Mesenchymal stem cell (in vitro differentiated cells and primary cell): ENCODE measurements around the gene ADAMTS17.
A peak's percentile ranks its signal among the peaks of the same experiment; 100 is the strongest.

Experiments used
- DNase-seq: peaks from one replicate; pipeline ENCODE4 v3.0.0-alpha.2; 2013
- H2AFZ ChIP-seq: one replicate; pipeline ENCODE4 v1.6.1; 2013; ENCODE audit warnings: low read depth, mild to moderate bottlenecking, control low read depth, inconsistent platforms, low read length, moderate library complexity
- H2AK5ac ChIP-seq: 2 replicates; pipeline ENCODE4 v1.6.1; 2013; ENCODE audit warnings: low read length, moderate library complexity, mild to moderate bottlenecking, inconsistent platforms; ENCODE audit not compliant: severe bottlenecking
- H2BK120ac ChIP-seq: one replicate; pipeline ENCODE4 v1.6.1; 2013; ENCODE audit warnings: low read depth, mild to moderate bottlenecking, inconsistent platforms, low read length, moderate library complexity
- H2BK12ac ChIP-seq, 2 experiments: one replicate each; pipeline ENCODE4 v1.6.1; 2013; ENCODE audit warnings: inconsistent platforms in 2 of 2, low read length in 2 of 2, mild to moderate bottlenecking in 2 of 2, moderate library complexity in 2 of 2, control low read depth in 1 of 2
- H2BK15ac ChIP-seq: one replicate; pipeline ENCODE4 v1.6.1; 2013; ENCODE audit warnings: mild to moderate bottlenecking, low read depth, inconsistent platforms; ENCODE audit not compliant: poor library complexity, severe bottlenecking
- H2BK5ac ChIP-seq: 2 replicates; pipeline ENCODE4 v1.6.1; 2013; ENCODE audit warnings: low read depth, mild to moderate bottlenecking, low read length, control low read depth, inconsistent platforms; ENCODE audit not compliant: poor library complexity, severe bottlenecking
- H3K14ac ChIP-seq, 2 experiments: one replicate each; pipeline ENCODE4 v1.6.1; 2013; ENCODE audit warnings: inconsistent platforms in 2 of 2, low read length in 2 of 2, control low read depth in 1 of 2, mild to moderate bottlenecking in 1 of 2, moderate library complexity in 1 of 2
- H3K18ac ChIP-seq, 2 experiments: one replicate each; pipeline ENCODE4 v1.6.1; 2013; ENCODE audit warnings: inconsistent platforms in 2 of 2, low read length in 2 of 2, control low read depth in 1 of 2, low read depth in 1 of 2, mild to moderate bottlenecking in 1 of 2
- H3K23ac ChIP-seq, 2 experiments: one replicate each; pipeline ENCODE4 v1.6.1; 2013; ENCODE audit warnings: inconsistent platforms in 2 of 2, low read length in 2 of 2, mild to moderate bottlenecking in 2 of 2, moderate library complexity in 2 of 2, control low read depth in 1 of 2
- H3K27ac ChIP-seq: 2 replicates; pipeline ENCODE4 v1.5.1; 2013; ENCODE audit warnings: mild to moderate bottlenecking, moderate library complexity, low read length, control low read depth, inconsistent platforms; ENCODE audit not compliant: poor library complexity, severe bottlenecking
- H3K27me3 ChIP-seq, 2 experiments: 2 replicates each; pipeline versions ENCODE4 v1.6.1 to v1.7.0; 2013; ENCODE audit warnings: low read length in 2 of 2, mild to moderate bottlenecking in 2 of 2, moderate library complexity in 2 of 2, control low read depth in 1 of 2, inconsistent platforms in 1 of 2; ENCODE audit not compliant: control insufficient read depth in 1 of 2, insufficient read depth in 1 of 2
- H3K36me3 ChIP-seq, 2 experiments: 2 replicates each; pipeline versions ENCODE4 v1.6.1 to v1.7.0; 2013; ENCODE audit warnings: low read length in 2 of 2, control low read depth in 1 of 2, inconsistent platforms in 1 of 2, low read depth in 1 of 2, mild to moderate bottlenecking in 1 of 2; ENCODE audit not compliant: insufficient read depth in 2 of 2, control insufficient read depth in 1 of 2
- H3K4ac ChIP-seq, 2 experiments: one replicate each; pipeline ENCODE4 v1.6.1; 2013; ENCODE audit warnings: inconsistent platforms in 2 of 2, low read length in 2 of 2, mild to moderate bottlenecking in 2 of 2, moderate library complexity in 2 of 2, control low read depth in 1 of 2, low read depth in 1 of 2
- H3K4me1 ChIP-seq: 2 replicates; pipeline ENCODE4 v1.6.1; 2013; ENCODE audit warnings: low read depth, low read length, control low read depth; ENCODE audit not compliant: control insufficient read depth, insufficient read depth
- H3K4me2 ChIP-seq: 2 replicates; pipeline ENCODE4 v1.6.1; 2013; ENCODE audit warnings: low read length, mild to moderate bottlenecking, inconsistent platforms; ENCODE audit not compliant: poor library complexity, severe bottlenecking
- H3K4me3 ChIP-seq, 2 experiments: 2 replicates each; pipeline versions ENCODE4 v1.5.1 to v1.7.0; 2013; ENCODE audit warnings: low read length in 2 of 2, mild to moderate bottlenecking in 2 of 2, control low read depth in 1 of 2, low read depth in 1 of 2; ENCODE audit not compliant: insufficient read depth in 1 of 2
- H3K79me1 ChIP-seq: replicated peaks from 2 replicates; pipeline ENCODE4 v1.6.1; 2013; ENCODE audit warnings: mild to moderate bottlenecking, control low read depth, low read length, inconsistent platforms; ENCODE audit not compliant: poor library complexity, severe bottlenecking
- H3K9ac ChIP-seq: 2 replicates; pipeline ENCODE4 v1.7.0; 2013; ENCODE audit warnings: mild to moderate bottlenecking, low read length, moderate library complexity
- H3K9me3 ChIP-seq: 2 replicates; pipeline ENCODE4 v1.7.0; 2013; ENCODE audit warnings: mild to moderate bottlenecking, low read length; ENCODE audit not compliant: control insufficient read depth
- H4K8ac ChIP-seq: one replicate; pipeline ENCODE4 v1.6.1; 2013; ENCODE audit warnings: inconsistent platforms, mild to moderate bottlenecking, low read length, moderate library complexity
- H4K91ac ChIP-seq: one replicate; pipeline ENCODE4 v1.6.1; 2013; ENCODE audit warnings: mild to moderate bottlenecking, low read length, inconsistent platforms
- WGBS: methylation state at CpG from one replicate; pipeline ENCODE4 v1.1.7; 2013; ENCODE audit warnings: mixed read lengths; 5-methylcytosine and 5-hydroxymethylcytosine counted together

Gene ADAMTS17

GRCh38 chr15:100116416-100117190, 225.2 kb downstream of the ADAMTS17 start:
- peak overlapping the region; percentile 71 for H2BK15ac ChIP-seq
- H2BK120ac ChIP-seq: no peak overlapping the region
- H3K36me3 ChIP-seq: no peaks in the 10 kb centered on the region
- no peak overlapping the region for H3K23ac ChIP-seq
- H3K14ac ChIP-seq: peak overlapping the region in 1 of 2 experiments; percentile 50
- peak overlapping the region in 1 of 2 experiments; percentile 31 for H3K18ac ChIP-seq
- no peak overlapping the region for H3K9ac ChIP-seq
- H2AFZ ChIP-seq: no peak overlapping the region
- DNase-seq: no peak
- no peak overlapping the region for H3K4me2 ChIP-seq
- H3K4ac ChIP-seq: no peak overlapping the region
- H3K9me3 ChIP-seq: peaks cover 22% of the 10 kb centered on the region
- H2AK5ac ChIP-seq: no peak overlapping the region
- H3K27me3 ChIP-seq: no peaks in the 10 kb centered on the region
- no peaks in the 10 kb centered on the region for H3K79me1 ChIP-seq
- peak overlapping the region in 1 of 2 experiments; percentile 66 for H2BK12ac ChIP-seq
- H3K4me1 ChIP-seq: peaks cover 4% of the 10 kb centered on the region
- no peak overlapping the region for H3K27ac ChIP-seq
- no peak overlapping the region for H2BK5ac ChIP-seq
- 87% methylated on average over 15 of the region's 17 CpGs for WGBS
- H3K4me3 ChIP-seq: no peak overlapping the region
- H4K8ac ChIP-seq: no peak overlapping the region
- H4K91ac ChIP-seq: no peak overlapping the region

DNA sequence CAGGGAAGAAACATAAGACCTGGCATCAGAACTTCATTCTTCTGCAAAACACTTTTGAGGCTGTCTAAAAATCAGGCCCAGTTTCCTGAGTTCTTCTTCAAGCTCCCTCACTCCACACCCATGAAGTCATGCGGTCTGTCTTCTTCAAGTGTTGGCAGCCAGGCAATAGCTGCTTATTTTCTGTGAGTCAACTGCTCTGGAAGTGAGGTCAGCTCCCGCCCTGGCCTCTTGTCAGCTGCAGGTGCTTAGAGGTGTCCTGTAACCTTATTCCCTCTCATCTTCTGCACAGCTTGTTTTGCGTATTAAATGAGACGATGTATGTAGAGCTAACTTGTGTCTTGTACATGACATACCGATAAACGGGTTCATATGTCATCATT, 226.1 kb downstream of the ADAMTS17 start:
- no peak overlapping the region for H2AFZ ChIP-seq
- no peak overlapping the region for H3K23ac ChIP-seq
- peak; percentile 55 for DNase-seq
- H3K14ac ChIP-seq: no peak overlapping the region
- H2BK12ac ChIP-seq: no peak overlapping the region
- H3K9me3 ChIP-seq: peaks cover 13% of the 10 kb centered on the region
- WGBS: 54% methylated on average over 3 of the region's 6 CpGs
- no peak overlapping the region for H2BK15ac ChIP-seq
- H3K27me3 ChIP-seq: no peaks in the 10 kb centered on the region
- H3K4me2 ChIP-seq: no peak overlapping the region
- no peak overlapping the region for H2BK120ac ChIP-seq
- peaks cover 9% of the 10 kb centered on the region for H3K4me1 ChIP-seq
- H4K91ac ChIP-seq: no peak overlapping the region
- no peaks in the 10 kb centered on the region for H3K36me3 ChIP-seq
- no peak overlapping the region for H2BK5ac ChIP-seq
- no peak overlapping the region for H2AK5ac ChIP-seq
- peak overlapping the region in 1 of 2 experiments; percentile 79 for H3K18ac ChIP-seq
- no peak overlapping the region for H3K4ac ChIP-seq
- H3K27ac ChIP-seq: no peak overlapping the region
- no peak overlapping the region for H3K4me3 ChIP-seq
- H4K8ac ChIP-seq: no peak overlapping the region
- H3K9ac ChIP-seq: peak overlapping the region; percentile 41
- H3K79me1 ChIP-seq: no peaks in the 10 kb centered on the region

GRCh38 chr15:100115066-100115710, 226.6 kb downstream of the ADAMTS17 start:
- Histone ChIP-seq H3K4me2 (no peak overlapping the region), H3K9ac (peak overlapping the region; percentile 81), H3K23ac (no peak overlapping the region), H2AFZ (no peak overlapping the region), H3K14ac (peak overlapping the region in 1 of 2 experiments; percentile 45), H2BK12ac (peak overlapping the region; percentile 6 to 69), H3K4ac (peak overlapping the region; percentile 12 to 52), H3K9me3 (peaks cover 8% of the 10 kb centered on the region), H3K4me3 (peak overlapping the region in 1 of 2 experiments; percentile 68), H2AK5ac (no peak overlapping the region), H3K36me3 (no peaks in the 10 kb centered on the region), H4K8ac (peak overlapping the region; percentile 66), H2BK5ac (no peak overlapping the region), H2BK120ac (peak overlapping the region; percentile 12), H2BK15ac (no peak overlapping the region), H3K18ac (peak overlapping the region; percentile 67 to 79), H3K27ac (no peak overlapping the region), H4K91ac (peak overlapping the region; percentile 15), H3K27me3 (no peaks in the 10 kb centered on the region), H3K79me1 (no peaks in the 10 kb centered on the region), H3K4me1 (peaks cover 12% of the 10 kb centered on the region)
- 84% methylated on average over 19 of the region's 19 CpGs for WGBS
- no peak for DNase-seq

- Histone ChIP-seq H3K79me1 (no peaks in the 10 kb centered on the region), H3K23ac (no peak overlapping the region), H2AFZ (no peak overlapping the region), H3K18ac (peak overlapping the region; percentile 42 to 79), H3K36me3 (no peaks in the 10 kb centered on the region), H3K14ac (no peak overlapping the region), H2BK12ac (peak overlapping the region in 1 of 2 experiments; percentile 45), H3K4me2 (no peak overlapping the region), H3K27ac (no peak overlapping the region), H4K8ac (no peak overlapping the region), H2BK5ac (no peak overlapping the region), H3K4me1 (peaks cover 12% of the 10 kb centered on the region), H2AK5ac (no peak overlapping the region), H3K9ac (peak overlapping the region; percentile 81), H2BK15ac (no peak overlapping the region), H3K27me3 (no peaks in the 10 kb centered on the region), H3K4me3 (peak overlapping the region in 1 of 2 experiments; percentile 68), H3K9me3 (peaks cover 2% of the 10 kb centered on the region), H4K91ac (peak overlapping the region; percentile 65), H2BK120ac (peak overlapping the region; percentile 73), H3K4ac (peak overlapping the region in 1 of 2 experiments; percentile 52)
- WGBS: 23% methylated on average over 9 of the region's 9 CpGs
- DNase-seq: peak; percentile 77
Observed at GRCh38 chr15:100114571-100114970, 227.2 kb downstream of the ADAMTS17 start.
